Measurements from ENCODE around the gene TMA7B. TPM values are rescaled to one million over a fixed set of nuclear protein-coding genes. Genes with fewer than 3 reads are reported as not detected.

TMA7B gene
- total and polyA plus RNA-seq, 12 donors: not detected

- no peak for TF ChIP-seq CTCF (IDR thresholded peaks at IDR 0.05)
- H3K9me3 ChIP-seq: no peaks in the 10 kb centered on the region
- ATAC-seq (no peak), DNase-seq (no peak)
- H3K4me1 ChIP-seq: peaks cover 0 to 27% (median 0%) of the 10 kb centered on the region in 9 donors
- no peaks in the 10 kb centered on the region for H3K36me3 ChIP-seq
- peaks cover 0 to 70% (median 42%) of the 10 kb centered on the region in 7 donors for H3K27me3 ChIP-seq
- no peak overlapping the region for H3K27ac ChIP-seq
- H3K4me3 ChIP-seq: no peak overlapping the region
- intact Hi-C loops (cut with DNase I): loop anchor here in 3 of 10 donors (2.0 to 10.0 kb wide), 3 partner anchors 91 to 381 kb away; no protein-coding TSS in a partner anchor
- 82 to 84% methylated on average over 8 of the region's 8 CpGs for WGBS, 2 donors
Observed at GRCh38 chr22:39933741-39934140, 26.5 kb upstream of the TMA7B start.

- Histone ChIP-seq H3K27me3 (peaks cover 0 to 58% (median 31%) of the 10 kb centered on the region in 7 donors), H3K27ac (peak overlapping the region in 1 of 10 donors; percentile 12), H3K4me1 (peaks cover 0 to 19% (median 0%) of the 10 kb centered on the region in 9 donors), H3K9me3 (no peaks in the 10 kb centered on the region), H3K36me3 (no peaks in the 10 kb centered on the region), H3K4me3 (no peak overlapping the region)
- ATAC-seq: no peak
- DNase-seq: no peak
- intact Hi-C loops (cut with DNase I): loop anchor here in 1 of 10 donors (10.0 kb wide), 1 partner anchor 90 kb away; no protein-coding TSS in a partner anchor
- WGBS, 2 donors: 59 to 72% methylated on average over 4 of the region's 4 CpGs
- no peak for TF ChIP-seq CTCF (IDR thresholded peaks at IDR 0.05)
Observed at GRCh38 chr22:39935116-39935515, 25.1 kb upstream of the TMA7B start.

GRCh38 chr22:39935612-39936011, 24.6 kb upstream of the TMA7B start:
- Histone ChIP-seq H3K27ac (peak overlapping the region in 1 of 10 donors; percentile 12), H3K9me3 (no peaks in the 10 kb centered on the region), H3K4me3 (no peak overlapping the region), H3K27me3 (peaks cover 0 to 53% (median 26%) of the 10 kb centered on the region in 7 donors), H3K4me1 (peaks cover 0 to 15% (median 0%) of the 10 kb centered on the region in 9 donors), H3K36me3 (no peaks in the 10 kb centered on the region)
- 57 to 69% methylated on average over 6 of the region's 6 CpGs for WGBS, 2 donors
- DNase-seq (no peak), ATAC-seq (no peak)
- no peak for TF ChIP-seq CTCF (IDR thresholded peaks at IDR 0.05)
- intact Hi-C loops (cut with DNase I): loop anchor here in 1 of 10 donors (10.0 kb wide), 1 partner anchor 89 kb away; no protein-coding TSS in a partner anchor

GRCh38 chr22:39936523-39937145, 23.6 kb upstream of the TMA7B start:
- H3K4me1 ChIP-seq: peaks cover 0 to 6% (median 0%) of the 10 kb centered on the region in 9 donors
- H3K9me3 ChIP-seq: no peaks in the 10 kb centered on the region
- no peaks in the 10 kb centered on the region for H3K36me3 ChIP-seq
- intact Hi-C loops (cut with DNase I): loop anchor here in 1 of 10 donors (10.0 kb wide), 1 partner anchor 88 kb away; no protein-coding TSS in a partner anchor
- ATAC-seq (no peak), DNase-seq (no peak)
- TF ChIP-seq CTCF (IDR thresholded peaks at IDR 0.05): no peak
- 68 to 72% methylated on average over 6 of the region's 6 CpGs for WGBS, 2 donors
- peaks cover 0 to 42% (median 20%) of the 10 kb centered on the region in 7 donors for H3K27me3 ChIP-seq
- no peak overlapping the region for H3K27ac ChIP-seq
- H3K4me3 ChIP-seq: no peak overlapping the region

Data from heart right ventricle (tissue), 16 donors.